ENCODE results near the gene TP53TG5.

DNA sequence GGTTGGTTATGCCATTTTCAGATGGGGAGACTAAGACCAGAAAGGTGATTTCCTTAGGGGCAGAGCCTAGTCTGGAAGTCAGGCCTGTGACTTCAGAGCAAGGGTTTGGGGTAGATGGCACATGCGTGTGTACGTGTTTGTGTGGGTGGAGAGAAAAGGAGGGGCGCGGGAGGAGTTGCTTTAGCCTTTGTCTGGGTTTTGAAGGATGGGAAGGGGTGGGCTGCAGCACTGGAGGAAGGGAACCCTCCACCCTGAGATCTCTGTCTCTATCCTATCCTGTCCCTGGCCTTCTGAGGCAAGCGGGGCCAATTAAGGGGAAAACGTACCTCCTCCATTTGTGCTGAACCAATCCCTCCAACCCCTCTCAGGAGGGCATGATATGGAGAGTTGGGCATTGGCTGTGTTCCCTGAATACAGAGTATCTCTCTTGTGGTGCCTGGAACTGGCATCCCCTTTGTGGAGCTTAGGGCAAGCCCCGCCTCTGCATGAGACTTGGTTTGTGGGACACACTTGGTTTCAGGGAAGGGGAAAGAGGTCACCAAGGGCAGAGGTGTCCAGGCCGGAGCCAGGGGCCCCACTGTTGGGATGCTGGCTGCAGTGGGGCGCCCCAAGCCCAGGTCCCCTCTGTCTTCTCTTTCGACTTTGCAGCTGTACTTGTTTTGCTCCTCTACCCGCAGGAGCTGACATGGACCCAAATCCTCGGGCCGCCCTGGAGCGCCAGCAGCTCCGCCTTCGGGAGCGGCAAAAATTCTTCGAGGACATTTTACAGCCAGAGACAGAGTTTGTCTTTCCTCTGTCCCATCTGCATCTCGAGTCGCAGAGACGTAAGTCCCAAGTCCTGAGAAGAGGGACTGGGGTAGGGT, 29.9 kb upstream of the TP53TG5 start, which contains the start of gene DBNDD2:
- TF ChIP-seq GATA2 (IDR thresholded peaks at IDR 0.05; ENCODE audit: low read depth, low read length) (no peak), GATA3 (IDR thresholded peaks at IDR 0.05; ENCODE audit: low read depth, low read length) (no peak)

Measured in SH-SY5Y (cell line).